HG02588 (cell line): ENCODE measurements around the gene PIK3R6.

Experiments used
- ATAC-seq: cut with Tn5 transposase; IDR thresholded peaks from one replicate; pipeline ENCODE4 v1.9.1; 2021; ENCODE audit warnings: mild to moderate bottlenecking, moderate library complexity; ENCODE audit not compliant: unreplicated experiment

PIK3R6 gene, protein sequence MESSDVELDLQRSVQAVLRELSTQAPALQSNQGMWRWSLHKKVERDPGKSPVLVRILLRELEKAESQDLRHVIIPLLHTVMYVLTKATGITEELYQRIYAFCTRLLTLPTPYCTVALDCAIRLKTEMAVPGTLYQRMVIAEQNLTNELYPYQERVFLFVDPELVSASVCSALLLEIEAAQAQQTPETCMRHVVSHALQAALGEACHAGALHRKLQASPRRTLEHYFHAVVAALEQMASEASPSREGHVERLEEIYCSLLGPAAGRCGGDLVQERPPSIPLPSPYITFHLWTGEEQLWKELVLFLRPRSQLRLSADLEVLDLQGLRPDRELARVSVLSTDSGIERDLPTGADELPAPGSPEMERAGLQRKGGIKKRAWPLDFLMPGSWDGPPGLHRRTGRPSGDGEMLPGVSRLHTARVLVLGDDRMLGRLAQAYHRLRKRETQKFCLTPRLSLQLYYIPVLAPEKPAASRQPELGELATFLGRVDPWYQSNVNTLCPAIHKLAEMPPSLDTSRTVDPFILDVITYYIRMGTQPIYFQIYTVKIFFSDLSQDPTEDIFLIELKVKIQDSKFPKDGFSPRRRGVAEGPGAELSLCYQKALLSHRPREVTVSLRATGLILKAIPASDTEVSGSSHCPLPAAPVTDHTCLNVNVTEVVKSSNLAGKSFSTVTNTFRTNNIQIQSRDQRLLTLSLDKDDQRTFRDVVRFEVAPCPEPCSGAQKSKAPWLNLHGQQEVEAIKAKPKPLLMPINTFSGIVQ

DNA sequence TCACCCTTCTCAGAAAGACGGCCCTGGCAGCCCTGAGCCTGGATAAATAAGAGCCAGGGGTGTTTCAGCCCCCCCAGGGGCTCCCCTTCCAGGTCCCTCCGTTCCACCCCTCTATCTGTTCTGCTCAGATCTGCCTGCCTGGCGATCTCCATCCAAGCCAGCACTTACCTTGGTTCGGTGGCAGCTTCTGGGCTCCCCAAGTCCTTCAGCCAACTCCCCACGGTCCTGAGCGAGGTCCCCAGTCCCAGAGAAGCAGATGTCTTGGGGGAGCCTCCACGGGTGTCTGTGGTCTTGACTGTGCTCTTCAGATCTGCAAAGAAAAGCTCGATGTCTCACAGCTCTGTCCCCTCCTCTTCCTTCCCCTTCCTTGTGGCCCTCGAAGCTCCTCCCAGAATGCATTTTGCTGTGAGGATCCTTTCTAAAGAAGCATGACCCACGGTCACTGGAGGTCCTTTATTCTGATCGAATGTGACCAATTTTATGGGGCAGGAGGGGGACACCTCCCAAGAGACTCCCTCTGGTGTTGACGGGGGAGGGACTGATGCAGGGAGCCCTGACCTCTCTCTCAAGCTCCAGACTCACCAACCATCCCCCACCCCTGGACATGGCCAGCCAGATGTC is at the start of gene PIK3R6:
TSS of gene PIK3R6 (minus strand) at position 314 of the 621 bp plus-strand sequence. CDS start 17,880 bp downstream, outside the sequence.
- no peak for ATAC-seq

DNA sequence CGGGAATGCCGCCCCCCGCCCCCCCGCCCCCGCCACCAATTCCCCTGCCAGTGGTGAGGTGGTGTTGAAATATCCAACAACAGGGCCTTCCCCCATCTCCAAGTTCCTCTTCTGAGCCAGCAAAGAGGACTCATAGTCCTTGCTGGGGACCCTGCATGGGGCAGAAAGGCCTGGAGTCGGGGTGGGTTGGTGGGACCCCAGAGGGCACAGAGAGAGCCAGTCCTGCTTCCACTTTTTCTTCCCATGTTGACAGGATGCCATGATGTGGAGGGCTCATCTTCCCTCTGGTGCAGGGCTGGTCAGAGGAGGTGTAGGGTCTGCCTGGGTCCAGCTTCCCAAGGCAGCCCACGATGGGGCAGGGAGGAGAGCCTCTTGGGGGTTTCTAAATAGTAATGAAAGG is 49.0 kb upstream of the PIK3R6 start:
- no peak for ATAC-seq

DNA sequence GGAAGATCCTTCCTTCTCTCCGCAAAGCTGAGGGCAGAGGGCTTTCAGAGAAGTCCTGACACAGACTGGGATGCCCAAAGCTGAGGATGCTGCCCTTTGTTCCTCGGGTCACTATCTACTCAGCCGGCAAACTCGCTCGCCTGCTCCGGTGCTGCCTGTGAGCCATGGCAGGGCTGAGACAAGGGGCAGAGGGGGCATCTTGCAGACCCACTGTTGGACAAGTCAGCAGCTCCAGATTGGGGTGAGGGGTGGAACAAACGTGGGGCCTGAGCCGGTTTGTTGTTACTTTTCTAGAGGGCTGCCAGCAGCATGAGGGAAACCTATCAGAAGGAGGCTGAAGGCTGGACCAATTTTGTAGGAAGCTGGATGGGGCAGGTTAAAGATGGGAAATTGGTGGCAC is 47.1 kb upstream of the PIK3R6 start:
- no peak for ATAC-seq

DNA sequence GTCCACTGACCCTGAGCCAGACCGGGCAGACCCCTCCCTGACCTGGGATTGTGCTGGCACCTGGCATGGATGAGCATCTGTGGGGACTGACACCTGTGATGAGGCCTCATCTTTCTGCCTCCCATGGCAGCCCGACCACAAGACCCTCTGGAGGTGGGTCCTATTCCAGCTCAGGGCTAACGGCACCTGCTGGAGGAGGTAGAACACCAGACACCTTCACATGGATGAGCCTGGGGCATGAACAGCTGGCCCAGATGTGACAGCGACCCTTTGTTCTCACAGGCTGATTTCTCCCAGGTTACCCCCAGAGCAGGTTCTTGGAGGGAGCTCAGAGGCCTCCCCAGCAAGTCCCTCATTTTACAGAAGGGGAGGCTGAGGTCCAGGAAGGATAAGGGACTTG is 46.4 kb upstream of the PIK3R6 start:
- no peak for ATAC-seq

DNA sequence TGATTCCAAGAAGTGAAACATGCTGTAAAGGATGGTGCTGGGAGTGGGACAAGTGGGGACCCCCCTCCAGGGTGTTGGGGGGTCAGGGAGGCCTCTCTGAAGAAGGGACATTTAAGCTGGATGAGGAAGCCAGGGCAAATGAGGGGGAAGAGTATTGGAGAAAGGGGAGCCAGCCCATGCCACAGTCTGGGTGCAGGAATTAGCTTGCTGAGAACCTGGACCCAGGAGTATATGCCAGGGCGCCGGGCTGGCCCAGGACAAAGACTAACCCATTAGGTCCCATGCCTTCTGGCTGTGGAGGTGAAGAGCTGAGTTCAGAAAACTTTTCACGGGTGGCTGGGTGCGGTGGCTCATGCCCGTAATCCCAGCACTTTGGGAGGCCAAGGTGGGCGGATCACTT is 45.6 kb upstream of the PIK3R6 start:
- ATAC-seq = no peak

DNA sequence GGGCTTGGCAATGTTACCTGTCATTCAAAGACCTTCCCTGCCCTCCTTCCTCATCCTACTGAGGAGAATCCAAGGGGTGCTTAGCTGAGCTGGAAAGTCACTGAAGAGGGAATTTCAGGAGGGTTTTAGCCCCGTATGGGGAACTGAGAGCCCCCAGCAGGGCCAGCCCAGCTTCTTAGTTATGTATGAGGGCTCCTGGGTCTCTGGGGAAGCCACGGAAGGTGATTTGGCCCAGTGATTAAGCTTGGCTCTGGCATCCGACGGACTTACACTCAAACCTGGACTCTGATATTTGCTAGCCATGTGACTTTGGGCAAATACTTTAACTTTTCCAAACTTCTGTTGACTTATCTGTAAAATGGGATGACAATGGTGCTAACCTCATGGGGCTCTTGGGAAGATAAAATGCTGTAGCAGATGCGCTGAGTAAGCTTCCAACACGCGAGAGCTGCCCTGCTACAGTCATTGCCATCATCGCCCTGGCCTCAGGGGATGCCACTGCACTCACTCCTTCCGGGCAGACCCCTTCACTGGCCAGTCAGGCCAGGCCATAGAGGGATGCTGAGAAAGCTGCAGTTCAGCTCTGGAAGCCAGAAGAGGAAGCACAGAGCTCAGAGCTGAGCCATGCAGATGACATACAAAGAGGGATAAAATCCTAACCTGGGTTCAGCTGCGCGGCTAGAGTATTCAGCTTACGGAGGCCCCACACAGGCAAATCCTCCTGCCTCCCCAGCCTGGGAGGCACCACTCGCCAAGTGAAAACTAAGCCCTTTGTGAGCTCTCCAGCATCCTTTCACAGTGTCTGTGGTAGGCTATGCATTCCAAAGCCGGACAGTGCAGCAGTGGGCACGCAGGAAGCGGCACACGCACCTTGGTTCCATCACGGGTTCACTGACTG is 44.9 kb upstream of the PIK3R6 start:
- ATAC-seq = no peak

DNA sequence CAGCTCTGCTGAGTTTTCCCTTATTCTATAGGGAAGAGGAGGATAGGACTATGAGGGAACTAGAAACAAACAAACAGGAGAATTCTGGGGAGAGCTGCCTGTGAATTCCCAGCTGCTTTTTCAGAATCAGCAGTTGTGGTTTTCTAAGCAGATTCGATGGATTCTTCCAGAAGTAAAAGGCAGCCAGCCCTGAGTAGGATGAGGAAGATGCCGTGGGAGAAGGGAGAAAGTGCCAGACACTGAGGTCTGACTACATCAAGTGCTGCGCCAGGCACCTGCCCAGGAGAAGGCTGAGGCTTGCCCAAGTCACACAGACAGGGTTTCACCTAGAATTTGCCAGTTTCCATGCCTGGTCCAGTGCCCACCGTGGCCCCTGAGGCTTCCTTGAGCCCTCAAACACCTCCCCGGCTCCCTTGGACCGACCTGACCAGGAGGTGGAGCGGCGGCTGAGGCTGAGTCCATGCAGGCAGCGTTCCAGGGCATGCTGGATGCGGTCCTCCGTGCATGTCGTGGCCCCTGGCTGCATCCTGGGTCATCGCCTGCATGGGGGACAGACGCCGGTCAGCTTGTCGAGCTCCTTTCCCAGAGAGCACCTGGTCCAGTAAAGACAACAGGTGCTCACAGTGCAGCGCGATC is 43.6 kb upstream of the PIK3R6 start:
- ATAC-seq = no peak

DNA sequence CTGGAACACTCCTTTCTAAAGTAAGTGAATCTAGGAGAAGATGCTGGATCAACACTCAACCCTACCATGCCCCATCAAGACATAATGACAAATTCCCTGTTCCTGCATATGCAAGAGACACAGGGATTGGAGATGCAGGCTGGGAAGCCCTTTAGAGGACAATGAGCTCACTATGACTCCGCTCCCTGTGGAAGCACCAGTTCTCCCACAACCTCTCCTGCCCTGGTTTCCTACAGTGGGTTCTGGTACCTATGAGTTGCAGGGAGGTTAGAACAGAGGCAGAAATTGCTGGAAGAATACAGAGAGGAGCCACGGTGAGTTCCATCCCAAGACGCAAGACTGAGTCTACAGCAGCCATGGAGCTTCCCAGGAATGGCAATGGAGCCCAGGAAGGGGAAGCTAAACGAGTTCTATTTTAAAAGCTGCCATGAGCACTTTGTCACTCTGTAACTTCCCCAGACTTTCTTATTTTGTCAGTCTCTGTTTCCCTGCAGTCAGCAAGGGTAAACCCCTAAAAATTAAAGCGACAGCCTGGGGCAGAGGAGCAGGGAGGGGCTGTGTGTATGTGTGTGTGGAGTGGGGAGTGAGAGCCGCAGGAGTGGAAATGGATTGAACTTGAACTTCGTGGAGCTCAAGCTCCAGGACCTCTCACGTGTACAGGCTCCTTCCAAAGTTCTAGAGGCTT is 42.3 kb upstream of the PIK3R6 start:
- ATAC-seq = no peak

DNA sequence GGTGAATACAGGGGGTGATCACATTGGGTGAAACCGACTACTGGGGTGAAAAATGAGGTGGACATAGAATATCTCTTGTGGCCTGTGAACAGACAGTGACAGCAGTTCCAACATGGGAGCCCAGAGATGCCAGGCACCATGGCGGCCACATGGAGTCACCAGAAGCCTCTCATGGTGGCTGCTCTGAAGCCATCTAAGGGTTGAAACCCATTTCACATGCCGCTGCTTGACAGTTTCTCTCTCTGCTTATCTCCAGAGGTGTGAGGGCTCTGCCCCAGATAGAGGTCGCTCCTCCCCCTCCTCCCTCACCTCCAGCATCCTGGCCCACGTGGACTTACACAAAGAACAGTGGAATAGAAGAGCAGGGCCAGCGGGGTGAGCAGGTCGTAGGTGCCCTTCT is 37.9 kb upstream of the PIK3R6 start:
- no peak for ATAC-seq

DNA sequence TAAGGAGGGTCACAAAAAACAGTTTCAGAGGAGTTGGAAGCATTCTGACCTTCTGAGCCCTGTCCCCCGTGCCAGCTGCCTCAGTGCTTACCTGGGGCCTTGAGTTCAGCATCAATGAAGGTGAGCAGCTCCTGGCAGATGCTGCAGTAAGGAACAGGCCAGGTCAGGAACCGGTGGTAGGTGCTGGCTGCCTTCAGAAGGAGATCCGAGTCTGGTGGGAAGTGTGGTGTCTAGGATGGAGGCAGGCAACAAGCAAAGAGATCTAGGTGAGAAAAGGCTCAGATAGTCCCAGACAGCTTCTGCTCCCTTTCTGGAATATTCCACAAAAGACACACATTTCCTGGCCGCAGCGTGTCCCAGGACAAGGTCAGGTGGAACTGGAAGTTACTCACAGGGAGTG is 37.2 kb upstream of the PIK3R6 start:
- ATAC-seq = no peak

DNA sequence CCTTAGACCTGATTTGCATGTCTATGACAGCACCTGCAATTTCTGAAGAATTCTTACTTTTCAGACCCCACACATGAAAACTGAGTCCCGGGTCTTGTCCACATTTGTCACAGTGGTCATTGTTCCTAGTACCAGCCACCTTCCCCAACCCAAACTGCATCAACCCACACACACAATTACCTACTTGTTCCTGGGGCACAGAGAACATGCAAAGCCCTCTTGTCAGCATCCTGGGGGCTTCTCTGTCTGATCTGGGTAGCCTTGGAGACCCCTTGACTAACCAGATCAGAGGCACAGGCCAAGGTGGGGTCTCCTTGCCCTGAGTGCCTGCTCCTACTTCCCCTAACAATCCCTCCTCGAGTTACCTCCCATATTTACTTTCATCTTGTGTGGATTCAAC is 36.7 kb upstream of the PIK3R6 start:
- ATAC-seq = no peak

DNA sequence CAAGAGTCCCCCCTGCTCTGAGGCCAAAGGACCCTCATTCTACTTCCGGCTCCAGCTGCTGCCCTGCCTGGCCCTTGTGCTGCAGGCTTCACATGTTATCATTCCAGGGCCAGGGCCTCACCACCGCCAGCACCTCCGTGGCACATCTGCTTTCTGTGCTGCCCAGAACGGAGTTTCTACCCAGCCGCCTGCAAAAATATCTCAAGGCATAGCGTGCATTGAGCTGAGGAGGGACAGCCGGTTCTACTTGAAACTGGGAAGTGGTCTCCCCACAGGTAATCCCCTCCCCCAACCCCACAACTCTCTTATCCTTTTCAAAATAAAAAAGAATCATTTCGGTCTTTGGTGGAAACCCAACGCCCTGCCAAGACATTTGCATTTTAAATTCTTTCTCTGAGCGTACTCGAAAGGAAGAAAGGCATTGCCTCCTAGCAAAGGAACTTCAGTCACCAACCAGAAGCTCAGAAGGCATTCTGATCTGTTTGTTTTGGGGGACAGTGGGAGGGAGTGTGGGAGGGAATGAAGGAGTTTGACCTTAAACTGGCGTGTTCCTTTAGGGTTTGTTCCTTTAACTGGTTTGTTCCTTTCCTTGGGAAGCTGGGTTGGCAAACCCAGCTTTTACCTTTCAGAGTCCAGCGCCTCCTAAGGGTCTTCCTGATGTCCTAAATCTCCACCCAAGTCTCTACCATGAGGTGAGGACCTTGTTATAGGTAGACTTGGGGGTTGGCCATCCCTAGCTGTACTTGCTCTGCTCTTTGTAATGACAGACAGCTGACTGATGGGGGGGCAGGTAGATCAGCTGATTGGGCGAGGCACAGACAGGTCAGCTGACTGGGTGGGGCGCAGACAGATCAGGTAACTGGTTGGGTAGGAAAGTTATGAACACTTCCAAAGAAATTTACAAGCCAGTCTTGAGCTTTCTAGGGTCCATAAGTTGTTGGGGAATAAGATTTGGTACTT is 33.4 kb upstream of the PIK3R6 start:
- peak; percentile 42 for ATAC-seq

DNA sequence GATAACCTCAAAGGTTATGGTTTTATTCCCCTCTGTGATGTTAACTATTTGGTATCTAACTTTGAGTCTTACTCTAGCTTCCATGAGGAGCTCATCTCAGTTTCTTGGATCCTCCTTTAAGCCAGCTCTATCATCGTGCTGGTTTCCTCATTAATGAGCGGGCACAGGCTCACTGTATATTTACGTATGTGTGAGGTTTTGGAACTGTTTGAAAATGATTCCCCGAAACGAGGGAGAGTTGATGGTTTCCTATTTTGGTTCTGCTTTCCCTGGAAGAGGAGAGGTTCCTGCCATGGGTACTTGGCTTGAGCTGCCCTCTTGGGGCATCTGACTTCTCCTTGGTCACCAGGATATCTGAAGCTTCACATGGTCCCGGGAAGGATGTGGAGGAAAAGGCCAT is 32.7 kb upstream of the PIK3R6 start:
- no peak for ATAC-seq

DNA sequence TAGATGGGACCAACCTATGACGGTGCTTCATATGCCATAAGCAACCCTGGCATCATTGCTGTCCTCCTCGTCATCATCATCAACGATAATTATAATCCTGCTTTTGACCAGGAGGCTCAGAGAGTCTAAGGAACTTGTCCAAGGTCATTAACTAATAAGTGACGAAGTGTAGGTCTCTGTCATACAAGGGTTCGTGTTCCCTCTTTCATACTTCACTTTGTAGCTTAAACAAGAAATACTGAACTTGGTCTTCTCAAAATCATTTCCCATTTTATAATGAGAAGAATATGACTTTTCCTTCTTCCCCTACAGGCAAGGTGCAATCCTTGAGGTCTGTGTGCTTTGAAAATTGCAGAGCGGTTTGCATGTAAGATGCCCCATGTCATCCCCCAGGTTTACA is 31.2 kb upstream of the PIK3R6 start:
- ATAC-seq = no peak

DNA sequence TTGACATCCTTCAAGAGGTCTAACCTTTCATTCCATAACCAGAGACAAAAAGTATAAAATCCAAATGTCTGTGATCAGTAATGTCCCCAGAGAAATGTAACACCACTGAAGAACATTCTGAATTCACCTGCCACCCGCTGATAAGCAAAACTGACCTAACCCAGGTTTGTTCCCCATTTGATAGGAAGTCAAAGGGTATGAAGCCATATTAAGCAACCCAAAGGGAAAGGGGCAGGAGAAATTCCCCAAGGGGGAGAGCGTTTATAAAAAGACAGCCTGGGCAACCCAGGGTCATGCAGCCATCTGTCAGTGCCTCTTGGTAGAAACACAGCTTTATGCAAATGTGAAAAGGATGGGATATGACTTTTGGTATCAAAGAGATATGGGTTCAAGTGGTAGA is 30.7 kb upstream of the PIK3R6 start:
- ATAC-seq = no peak

DNA sequence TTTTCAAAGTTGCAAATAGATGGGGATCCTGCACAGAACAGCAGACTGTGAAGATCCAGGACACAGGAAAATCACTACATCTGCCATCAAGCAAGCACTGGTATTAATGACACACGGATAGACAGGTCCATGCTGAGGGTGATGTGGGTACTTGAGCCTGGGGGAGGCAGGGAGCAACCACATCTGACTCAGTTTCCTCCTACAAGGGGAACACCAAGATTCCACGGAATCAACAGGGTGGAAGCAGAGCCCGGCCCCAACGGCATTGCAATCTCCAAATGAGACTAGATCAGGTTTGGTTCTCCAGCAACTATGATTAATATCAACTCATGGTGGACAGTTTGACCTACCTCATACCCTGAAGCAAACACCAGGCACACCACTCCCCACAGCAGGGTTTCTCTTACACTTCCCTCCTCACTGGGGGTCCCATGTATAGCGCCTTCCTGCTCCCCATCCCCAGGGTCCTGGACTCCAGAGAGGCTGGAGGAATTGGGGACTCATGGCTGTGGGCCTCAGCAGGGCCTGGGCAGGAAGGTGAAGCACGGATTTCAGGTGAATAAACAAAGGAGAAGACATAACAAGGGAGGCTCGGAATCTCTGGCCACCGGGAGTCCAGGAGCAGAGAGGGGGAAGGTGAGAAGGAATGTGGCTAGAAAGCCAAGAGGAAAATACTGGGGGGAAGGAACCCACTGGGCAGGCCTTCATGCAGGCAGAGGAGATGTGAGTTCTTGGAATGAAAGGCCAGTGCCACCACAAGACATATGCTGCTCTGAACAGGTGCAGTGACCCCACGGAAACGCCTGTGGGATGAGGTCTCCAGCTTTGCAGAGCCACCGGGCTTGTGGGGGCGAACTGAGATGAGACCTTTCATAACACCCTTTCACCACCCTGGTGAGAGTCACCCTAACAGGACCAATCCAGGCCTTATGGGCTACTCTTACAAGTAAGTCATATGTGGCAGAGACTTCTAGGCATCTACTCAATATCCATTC is 29.5 kb upstream of the PIK3R6 start:
- no peak for ATAC-seq

DNA sequence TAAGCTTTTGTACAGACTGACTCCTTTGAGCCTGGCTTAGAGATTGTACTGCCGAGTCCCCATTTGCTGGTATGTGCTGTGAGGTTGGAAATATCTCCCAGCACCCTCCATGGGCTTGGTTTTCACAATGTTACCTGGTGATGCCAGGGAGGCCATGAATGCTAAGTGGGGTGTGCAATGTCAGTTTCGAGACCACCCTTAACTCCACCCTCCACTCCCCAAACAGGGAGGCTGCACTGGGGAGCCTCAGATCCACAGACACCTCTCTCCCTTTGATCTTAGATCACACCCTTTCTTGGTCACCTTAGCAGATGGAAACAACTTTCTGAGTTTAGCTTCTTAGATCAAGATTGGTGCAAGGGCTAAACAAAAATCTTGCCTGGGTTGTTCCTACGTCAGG is 28.6 kb upstream of the PIK3R6 start:
- no peak for ATAC-seq
